ENCODE data around the gene HABP4.
"Not testable (repeated sequence)": the region's sequence is repeated elsewhere in the genome, so short reads cannot be mapped to it uniquely, and the experiment has no call there.

The HABP4 gene

GRCh38 chr9:96498796-96499195 lies 48.8 kb downstream of the HABP4 start:
- DNase-seq (ENCODE audit: low spot score): no peak

GRCh38 chr9:96499257-96499656 lies 49.3 kb downstream of the HABP4 start:
- DNase-seq (ENCODE audit: low spot score): no peak

GRCh38 chr9:96500696-96501632 lies 51.0 kb downstream of the HABP4 start:
- no peak for DNase-seq (ENCODE audit: low spot score)

GRCh38 chr9:96501633-96502538 lies 51.9 kb downstream of the HABP4 start:
- no peak for DNase-seq (ENCODE audit: low spot score)

- no peak for DNase-seq (ENCODE audit: low spot score)
Measured at GRCh38 chr9:96502539-96503373, 52.8 kb downstream of the HABP4 start.

- DNase-seq (ENCODE audit: low spot score): not testable (repeated sequence)
Measured at GRCh38 chr9:96503374-96503748, 53.4 kb downstream of the HABP4 start.

- no peak for DNase-seq (ENCODE audit: low spot score)
Measured at GRCh38 chr9:96503918-96504317, 53.9 kb downstream of the HABP4 start.

- DNase-seq (ENCODE audit: low spot score): no peak
Measured at GRCh38 chr9:96505316-96505991, 55.5 kb downstream of the HABP4 start.

GRCh38 chr9:96508227-96508940 lies 58.4 kb downstream of the HABP4 start:
- DNase-seq (ENCODE audit: low spot score): no peak

- no peak for DNase-seq (ENCODE audit: low spot score)
Measured at GRCh38 chr9:96509026-96509425, 59.1 kb downstream of the HABP4 start.

- no peak for DNase-seq (ENCODE audit: low spot score)
Measured at GRCh38 chr9:96509848-96510247, 59.9 kb downstream of the HABP4 start.

- no peak for DNase-seq (ENCODE audit: low spot score)
Measured at GRCh38 chr9:96510258-96510657, 60.3 kb downstream of the HABP4 start.

GRCh38 chr9:96512240-96512639 lies 62.3 kb downstream of the HABP4 start:
- DNase-seq (ENCODE audit: low spot score): no peak

GRCh38 chr9:96513622-96514021 lies 63.7 kb downstream of the HABP4 start:
- DNase-seq (ENCODE audit: low spot score): no peak

GRCh38 chr9:96514108-96514799 lies 64.3 kb downstream of the HABP4 start:
- no peak for DNase-seq (ENCODE audit: low spot score)

GRCh38 chr9:96514800-96515158 lies 64.8 kb downstream of the HABP4 start:
- no peak for DNase-seq (ENCODE audit: low spot score)

GRCh38 chr9:96515621-96516470 lies 65.9 kb downstream of the HABP4 start:
- no peak for DNase-seq (ENCODE audit: low spot score)

GRCh38 chr9:96519095-96519494 lies 69.1 kb downstream of the HABP4 start:
- DNase-seq (ENCODE audit: low spot score): no peak

GRCh38 chr9:96519787-96520186 lies 69.8 kb downstream of the HABP4 start:
- no peak for DNase-seq (ENCODE audit: low spot score)

Data from RKO (cell line).